Measurements from ENCODE around the gene RPL3.

Gene RPL3

DNA sequence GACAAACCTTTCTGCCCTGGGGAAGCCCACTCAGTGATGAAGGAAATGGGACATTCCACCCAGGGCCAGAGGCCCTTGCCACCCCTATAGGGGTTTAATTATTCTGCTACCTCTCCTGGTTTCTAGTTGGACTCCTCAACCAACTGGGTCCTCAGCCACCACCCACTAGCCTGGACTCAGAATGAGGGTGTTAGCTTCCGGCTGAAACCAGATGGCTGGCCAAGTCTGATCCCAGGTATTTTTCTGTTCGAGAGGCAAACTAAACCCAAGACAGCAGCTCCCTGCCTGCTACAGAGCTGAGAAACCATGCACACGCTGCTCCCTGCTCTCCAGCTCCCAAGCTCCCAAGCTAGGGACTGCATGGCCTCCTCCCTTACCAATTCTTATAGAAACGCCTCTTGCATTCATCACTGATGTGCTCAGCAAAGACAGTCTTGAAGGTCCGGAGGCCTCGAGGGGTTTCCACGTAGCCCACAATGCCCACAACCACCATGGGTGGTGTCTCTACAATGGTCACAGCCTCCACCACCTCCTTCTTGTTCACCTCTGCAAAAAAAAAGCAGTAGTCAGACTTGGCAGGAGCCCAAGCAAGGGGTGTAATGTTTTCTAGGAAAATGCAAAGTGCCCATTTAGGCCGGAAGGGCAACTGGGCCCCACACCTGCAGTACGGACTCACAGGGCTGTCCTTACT is 2.2 kb downstream of the RPL3 start:
- DNase-seq (ENCODE audit: low read depth), result no peak

DNA sequence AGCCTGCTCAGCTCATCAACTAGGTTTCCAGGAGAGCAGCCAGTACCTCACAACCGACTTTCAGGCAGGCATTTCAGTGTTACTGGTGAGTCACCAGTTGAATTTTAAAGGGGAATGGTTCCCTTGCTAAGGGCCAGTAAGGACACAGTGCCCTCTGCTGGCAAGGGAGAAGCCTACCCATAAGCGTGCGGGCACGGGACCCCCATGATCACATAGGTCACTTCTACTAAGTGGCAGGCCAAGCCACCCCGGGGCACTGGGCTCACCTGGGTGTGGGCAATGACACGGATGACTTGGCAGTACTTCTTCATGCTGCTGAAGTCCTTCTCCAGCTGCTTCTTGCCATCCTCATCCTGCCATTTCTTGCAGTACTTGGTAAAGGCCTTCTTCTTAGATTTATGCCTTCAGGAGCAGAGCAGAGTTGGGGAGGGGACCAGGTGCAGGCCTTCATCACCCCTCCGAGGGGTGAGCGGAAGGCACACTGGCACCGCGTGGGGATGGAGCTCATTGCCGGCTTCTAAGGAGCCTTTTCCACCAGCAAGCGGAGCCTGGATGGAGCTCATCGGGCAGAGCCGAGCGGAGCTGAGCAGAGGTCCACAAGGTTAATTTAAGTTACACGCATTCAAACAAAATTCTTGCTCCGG is 2.9 kb downstream of the RPL3 start:
- no peak for DNase-seq (ENCODE audit: low read depth)

DNA sequence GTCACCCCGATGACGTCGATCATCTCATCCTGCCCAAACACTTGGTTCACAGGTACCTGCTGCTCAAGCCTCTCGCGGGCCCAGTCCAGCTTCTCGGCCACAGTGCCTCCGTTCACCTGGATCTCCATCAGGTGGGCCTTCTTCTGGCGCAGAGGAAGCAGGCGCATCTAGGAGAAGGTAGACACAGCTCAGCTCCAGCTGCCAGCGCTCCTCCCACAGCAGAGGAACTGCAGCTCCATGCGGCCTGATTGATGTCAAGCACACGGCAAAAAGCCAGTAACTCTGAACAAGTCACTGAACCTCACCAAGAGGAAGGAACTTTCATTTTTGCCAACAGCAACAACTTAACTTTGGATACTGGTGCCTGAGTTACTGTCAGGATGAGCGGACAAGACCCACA is 4.0 kb downstream of the RPL3 start:
- no peak for DNase-seq (ENCODE audit: low read depth)

DNA sequence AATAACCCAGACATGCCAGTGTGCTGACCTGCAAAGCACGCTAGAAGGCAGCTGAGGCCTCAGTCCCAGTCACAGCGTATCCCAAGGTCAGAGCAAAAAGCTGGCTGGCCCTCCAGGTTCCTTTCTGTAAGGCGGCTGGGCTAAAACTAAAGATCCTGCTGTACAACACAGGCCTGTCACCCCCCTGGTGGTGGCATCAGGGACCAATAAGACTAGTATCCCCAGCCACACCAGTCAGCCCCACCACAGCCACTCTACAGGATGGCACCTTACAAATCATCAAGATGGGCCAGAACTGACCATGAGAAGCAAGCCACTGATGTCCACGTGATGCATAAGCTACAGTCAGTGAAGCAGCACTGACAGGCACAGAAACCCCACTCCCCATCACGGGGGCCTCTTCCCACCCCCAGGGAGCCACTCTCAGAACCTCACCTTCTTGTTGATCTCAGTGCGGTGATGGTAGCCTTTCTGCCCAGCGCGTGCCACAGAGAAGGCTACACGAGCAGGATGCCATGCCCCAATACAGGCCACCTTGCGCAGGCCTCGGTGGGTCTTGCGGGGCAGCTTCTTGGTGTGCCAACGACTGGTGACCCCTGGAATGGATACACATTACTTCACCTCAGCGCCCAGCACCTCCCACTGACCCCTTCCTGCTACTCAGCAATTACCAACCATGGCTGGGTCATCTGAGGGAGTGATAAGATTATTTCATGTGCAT is 5.0 kb downstream of the RPL3 start:
- no peak for DNase-seq (ENCODE audit: low read depth)

DNA sequence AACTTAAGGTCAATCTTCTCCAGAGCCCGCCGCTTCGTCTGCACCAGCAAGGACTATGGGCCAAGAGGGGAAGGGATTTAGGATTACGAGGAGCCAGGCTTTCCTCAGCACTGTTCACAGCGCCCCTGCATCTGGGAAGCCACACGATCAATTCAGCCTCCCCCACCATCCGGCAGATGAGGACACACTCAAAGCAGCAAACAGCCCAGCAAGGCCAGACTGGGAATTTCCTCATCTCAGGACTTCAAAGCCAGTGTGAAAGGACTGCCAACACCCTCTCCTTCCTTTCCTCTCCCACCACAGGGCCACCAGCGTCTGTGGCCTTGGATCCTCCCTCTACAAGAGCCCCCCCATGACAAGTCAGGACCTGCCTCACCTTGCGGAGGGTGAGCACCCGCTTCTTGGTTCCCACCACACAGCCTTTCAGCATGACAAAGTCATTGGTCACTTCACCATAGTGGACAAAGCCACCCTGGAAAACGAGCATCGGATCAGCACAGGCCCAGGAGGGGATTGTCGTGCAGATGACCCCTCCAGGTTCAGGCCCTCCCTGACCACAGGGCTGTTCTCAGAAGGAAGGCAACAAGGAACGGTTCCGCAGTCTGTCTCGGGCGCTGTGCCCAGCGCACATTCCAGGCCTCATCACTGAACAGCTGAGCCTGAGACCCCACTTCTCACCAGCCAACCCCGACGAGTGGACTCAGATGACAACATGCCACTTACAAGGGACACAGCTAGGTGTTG is 6.0 kb downstream of the RPL3 start:
- DNase-seq (ENCODE audit: low read depth), result no peak

DNA sequence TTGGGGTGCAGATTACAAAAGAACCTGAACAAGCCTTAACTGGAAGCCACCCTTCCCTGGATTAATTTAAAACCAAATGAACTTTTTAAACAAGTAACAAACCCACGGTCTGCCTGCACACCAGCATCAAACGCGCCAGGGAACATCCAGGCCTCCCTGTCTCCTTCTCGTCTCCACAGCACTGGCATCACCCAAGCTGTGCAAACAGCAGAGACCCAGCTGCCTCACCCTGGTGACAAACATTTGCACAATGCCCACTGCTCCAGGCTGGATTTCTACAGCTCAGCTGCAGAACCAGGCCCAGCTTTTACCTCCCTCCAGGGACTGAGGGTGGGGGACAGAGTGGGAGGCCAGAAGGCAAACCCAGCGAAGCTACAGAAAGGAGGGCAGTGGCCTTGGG is 7.0 kb downstream of the RPL3 start:
- no peak for DNase-seq (ENCODE audit: low read depth)

DNA sequence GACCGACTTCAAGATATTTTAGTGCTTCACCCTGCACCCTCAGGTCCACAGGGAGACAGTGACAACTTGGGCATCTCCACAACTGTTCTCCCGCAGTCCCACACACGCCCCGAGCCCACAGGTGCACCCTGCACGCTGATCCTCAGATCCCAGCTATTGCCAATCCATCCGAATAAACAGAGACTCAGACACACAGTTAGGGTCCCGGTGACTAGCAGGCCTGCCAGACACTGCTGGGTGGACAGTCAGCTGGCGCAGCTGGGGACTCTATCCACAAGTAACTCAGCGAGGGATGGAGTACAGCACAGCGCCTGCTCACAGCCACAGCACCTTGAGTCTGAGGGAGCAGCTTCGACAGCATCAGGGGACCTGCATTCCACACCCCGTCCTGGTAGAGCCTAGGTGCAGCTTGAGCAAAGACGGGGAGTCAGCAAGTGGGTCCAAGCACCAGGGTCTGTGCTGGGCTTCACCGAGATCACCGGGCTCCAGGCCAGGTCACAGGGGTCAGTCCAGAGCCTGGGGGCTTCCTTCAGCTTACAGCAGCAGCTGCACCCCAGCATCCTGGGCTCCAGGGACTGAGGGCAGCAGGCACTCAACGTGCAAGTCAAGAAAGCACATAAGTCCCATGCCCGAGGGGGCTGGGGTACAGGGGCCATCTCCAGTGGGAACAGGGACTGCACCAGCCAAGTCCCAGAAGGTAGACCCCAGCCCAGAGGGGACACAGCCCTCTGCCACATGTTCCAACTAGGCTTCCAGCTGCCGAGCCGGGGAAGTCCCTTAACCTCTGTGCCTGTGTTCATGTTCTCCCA is 7.6 kb downstream of the RPL3 start:
- no peak for DNase-seq (ENCODE audit: low read depth)

DNA sequence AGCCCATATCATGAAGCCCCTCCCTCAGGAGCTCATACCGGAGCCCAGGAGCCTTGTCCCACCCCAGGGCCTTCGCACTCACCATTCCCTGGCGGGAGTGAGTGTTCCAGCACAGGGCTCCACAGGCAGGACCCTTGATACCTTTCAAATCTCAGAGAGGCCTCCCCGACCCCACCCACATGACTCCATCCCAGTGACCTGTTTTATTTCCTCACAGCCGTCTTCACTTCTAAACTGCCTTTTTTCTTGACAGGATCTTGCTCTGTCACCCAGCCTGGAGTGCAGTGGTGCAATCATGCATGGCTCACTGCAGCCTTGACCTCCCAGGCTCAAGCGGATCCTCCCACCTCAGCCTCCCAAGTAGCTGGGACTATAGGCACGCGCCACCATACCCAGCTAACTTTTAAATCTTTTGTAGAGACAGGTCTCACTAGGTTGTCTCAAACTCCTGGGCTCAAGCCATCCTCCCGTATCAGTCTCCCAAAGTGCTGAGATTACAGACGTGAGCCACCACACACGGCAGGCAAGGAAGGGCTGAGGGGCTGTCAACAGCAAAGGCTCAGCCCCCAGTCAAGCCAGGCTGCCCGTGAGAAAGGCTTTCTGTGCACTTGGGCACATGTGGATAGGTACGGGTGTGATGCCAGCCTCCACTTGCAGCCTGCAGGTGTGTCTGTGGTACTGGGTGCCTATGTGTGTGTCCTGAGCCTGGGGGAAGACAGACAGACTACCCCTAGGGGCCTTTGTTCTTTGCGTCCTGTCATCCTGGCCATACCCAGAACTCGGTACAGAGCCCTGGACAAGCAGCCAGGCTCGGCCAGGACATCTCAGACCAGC is 9.3 kb downstream of the RPL3 start:
- no peak for DNase-seq (ENCODE audit: low read depth)

DNA sequence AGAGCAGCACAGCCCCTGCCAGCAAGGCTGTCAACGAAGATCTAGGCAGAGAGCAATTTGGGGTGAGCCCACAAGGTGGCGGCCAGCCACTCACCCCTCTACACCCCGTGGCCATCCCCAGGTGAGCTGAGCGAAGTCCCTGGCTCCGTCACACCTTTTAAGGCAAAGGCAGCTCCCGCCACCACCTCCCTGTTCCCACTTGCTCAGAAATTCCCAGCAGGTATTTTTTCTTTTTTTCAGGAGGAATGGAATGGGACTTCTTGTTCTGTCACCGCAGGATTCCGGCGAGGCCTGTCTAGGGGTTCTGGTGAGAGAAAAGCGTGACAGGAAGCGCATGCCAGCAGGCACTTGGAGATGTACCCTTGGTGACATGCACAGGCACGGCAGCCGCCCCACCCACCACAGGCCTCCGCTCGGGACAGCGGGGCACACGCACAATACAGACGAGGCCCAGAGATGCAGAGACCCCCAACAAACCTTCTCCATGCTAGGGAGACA is 10.0 kb downstream of the RPL3 start:
- DNase-seq (ENCODE audit: low read depth), result no peak

DNA sequence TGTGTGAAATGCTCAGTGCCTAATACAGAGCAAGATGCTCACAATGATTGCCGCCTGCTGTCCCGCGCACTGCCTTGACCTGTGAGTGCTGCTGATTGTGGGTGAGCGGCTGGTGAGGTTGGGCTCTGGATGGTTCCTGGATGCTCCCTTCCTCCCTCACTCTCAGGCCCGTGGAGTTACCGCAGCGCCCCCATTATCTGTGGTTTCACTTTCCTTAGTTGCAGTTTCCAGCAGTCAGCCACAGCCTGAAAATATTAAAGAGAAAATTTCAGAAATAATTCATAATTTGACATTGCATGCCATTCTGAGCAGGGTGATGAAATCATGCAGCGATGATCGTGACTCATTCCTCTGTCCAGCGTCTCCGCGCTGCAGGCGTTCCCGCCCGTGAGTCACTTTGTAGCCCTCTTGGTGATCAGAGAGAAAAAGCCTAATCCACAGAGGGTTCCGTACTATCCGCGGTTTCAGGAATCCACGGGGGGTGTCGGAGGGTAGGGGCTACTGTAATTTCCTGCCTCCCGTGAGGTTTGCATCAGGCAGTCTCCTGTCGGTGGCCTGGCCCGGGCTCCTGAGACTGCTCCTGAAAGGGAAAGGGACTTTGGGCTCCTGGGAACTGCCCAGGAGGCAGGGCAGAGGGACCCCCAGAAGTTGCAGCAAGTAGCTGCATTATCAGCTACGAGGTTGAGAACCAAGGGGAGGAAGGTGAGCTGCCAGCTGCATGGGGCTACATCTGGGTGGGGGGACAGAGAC is 10.6 kb downstream of the RPL3 start:
- peak; percentile 92 for DNase-seq (ENCODE audit: low read depth)

DNA sequence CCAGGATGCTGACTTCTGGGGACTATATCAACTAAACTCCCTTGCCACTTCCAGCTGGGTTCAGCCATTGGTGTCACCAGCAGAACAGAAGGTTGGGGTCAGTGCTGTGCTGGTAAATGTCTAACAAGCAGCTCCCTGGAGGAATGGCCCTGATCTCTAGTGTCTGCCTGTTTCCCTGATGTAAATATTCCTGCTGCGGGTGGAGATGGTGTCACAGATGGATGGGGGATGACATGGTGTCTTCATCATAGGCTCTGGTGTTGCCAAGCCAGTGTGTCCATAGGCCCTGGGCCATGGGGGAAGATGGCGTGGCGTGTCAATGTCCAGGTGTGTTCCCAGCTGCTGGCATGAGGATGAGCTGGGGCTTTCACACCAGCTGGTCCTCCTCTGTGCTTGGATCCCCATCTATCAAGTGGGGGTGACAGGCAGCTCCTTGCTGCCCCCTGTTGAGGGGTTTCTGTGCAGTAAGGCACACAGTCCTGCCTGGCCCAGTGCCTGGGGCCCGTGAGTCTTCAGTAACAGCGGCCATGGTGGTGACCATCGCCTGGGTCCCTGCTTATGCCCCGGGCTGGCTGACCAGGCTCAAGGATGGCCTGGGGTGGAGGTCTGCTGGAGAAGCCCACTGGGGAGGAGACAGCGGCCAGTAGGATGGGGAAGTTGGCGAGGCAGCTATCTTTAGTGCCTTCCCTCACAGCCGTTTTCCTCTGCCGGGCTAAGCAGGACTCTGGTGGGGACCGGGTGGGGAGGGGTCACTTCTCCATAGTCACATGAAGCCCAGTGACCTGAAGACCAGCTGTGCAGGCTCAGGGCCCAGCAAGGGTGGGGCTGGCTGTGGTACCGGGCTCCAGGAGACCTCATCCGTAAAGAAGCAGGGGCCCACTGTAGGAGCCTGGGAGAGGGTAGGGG is 12.7 kb downstream of the RPL3 start:
- no peak for DNase-seq (ENCODE audit: low read depth)

DNA sequence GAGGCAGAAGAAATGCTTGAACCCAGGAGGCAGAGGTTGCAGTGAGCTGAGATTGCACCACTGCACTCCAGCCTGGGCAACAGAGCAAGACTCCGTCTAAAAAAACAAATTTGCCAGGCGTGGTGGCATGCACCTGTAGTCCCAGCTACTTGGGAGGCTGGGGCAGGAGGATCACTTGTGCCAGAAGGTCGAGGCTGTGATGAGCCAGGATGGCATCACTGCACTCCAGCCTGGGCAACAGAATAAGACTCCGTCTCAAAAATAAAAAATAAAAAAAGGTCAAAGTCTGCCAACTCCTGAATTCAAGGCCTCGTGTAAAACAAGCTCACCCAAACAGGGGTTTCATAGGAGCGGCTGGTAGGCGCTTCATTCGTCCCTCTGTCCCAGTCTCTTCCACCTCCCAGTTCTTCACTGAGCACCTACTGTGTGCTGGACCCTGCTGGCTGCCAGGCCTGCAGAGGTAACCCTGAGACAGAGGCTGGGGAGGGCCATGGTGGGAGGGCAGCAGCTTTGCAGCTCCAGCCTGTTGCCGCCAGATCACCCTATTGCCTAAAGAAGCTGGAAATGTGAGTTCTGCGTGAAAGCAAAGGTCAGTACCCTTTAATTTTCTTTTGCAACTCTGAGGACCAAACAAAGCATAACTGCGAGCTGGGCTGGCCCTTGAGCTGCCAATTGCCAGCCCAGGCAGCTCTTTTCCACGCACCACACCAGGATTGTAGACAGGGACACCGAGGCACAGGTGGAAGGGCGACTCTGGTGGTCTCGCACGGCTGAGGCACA is 15.3 kb downstream of the RPL3 start:
- no peak for DNase-seq (ENCODE audit: low read depth)

DNA sequence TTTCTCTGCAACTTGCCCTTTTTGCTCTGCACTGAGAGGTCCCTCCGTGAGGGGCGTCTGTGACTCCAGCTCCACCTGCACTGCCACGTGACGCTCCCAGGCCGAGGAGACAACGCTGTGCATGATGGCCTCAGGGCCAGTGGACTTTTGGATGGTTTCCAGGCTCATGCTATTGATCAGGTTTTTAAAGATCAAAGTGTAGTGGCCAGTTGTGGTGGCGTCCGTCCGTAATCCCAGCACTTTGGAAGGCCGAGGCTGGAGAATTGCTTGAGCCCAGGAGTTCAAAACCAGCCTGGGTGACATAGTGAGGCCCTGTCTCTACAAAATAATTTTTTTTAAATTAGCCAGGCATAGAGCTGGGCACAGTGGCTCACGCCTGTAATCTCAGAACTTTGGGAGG is 16.1 kb downstream of the RPL3 start:
- no peak for DNase-seq (ENCODE audit: low read depth)

DNA sequence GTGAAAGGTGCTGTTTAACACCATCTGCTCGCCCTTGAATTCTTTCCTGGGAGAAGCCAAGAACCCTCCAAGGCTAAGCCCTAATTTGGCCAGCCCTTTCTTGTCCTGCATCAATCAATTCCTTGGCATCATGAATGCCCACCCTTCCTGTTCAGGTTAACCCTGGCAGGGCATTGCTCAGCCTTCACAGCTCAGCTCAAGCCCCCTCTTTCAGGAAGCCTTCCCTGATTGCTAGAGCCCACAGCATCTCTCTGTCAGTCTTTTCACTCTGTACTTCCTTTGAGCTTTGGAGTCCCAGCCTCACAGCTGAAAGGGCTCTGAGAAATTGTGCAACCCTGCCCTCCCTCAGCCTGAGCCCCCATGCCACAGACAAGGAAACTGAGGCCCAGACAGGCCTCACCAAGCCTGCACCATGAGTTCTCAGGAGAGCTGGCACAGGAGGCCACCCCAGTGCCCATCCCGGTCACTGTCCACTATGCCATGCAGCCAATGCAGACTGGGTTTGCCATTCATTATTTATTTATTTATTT is 16.9 kb downstream of the RPL3 start:
- DNase-seq (ENCODE audit: low read depth), result no peak

DNA sequence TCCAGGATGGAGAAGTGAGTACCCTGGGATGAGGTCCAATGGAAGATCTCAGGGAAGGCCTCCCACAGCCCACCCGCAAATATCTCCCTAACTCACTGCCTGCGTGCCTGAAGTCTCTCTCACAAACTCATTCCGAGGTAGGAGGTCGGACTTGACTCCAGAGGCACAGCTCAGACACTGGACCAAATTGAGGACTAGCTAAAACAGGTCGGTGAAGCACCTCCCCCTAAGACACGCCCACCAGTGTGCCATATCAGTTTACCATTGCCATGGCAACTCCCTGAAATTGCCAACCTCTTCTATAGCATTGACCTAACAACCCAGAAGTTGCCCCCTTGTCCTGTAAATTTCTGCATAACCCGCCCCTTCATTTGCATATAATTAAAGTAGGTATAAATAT is 17.5 kb downstream of the RPL3 start:
- DNase-seq (ENCODE audit: low read depth), result no peak

DNA sequence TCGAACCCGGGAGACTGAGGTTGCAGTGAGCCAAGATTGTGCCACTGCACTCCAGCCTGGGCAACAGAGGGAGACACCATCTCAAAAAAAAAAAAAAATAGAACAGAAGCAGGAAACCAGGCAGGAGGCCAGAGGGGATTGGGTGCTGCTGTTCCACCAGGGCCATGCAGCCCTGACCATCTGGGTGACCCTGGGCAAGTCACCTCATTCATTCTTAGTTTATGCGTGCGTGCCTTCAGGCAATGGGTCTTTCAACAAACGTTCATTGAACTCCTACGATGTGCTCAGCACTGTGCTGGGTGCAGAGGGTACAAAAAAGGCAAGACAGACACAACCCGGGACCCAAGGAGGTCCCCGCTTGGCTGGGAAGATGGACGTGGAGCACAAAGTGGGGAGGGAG is 18.3 kb downstream of the RPL3 start:
- DNase-seq (ENCODE audit: low read depth), result no peak

DNA sequence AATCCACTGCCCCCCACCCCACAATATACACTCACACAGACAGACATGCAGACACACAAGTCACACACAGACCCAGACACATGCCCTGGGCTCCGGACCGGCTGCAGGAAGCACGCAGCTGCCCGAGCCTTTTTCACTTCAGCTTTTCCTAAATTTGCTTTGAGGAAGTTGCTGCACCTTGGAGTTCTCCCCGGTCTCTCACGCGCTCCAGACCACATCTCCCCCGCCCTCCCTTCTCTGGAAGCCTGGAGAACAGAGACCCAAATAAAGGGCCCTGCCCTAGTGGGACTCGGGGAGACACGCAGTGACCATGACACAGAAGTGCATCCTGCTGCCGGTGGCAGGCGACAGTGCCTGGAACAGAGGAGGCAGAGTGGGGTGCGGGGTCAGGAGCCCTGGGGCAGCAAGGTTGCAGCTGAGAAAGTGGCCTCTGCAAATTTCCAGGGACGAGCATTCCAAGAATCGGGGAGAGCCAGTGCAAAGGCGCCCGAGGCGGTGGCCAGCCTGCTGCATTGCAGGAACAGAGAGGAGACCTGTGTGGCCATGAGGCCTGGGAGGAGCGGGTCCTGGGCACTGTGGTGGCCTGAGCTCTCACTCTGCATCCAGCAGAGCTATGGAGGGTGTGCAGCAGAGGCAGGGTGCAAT is 19.1 kb downstream of the RPL3 start:
- no peak for DNase-seq (ENCODE audit: low read depth)

DNA sequence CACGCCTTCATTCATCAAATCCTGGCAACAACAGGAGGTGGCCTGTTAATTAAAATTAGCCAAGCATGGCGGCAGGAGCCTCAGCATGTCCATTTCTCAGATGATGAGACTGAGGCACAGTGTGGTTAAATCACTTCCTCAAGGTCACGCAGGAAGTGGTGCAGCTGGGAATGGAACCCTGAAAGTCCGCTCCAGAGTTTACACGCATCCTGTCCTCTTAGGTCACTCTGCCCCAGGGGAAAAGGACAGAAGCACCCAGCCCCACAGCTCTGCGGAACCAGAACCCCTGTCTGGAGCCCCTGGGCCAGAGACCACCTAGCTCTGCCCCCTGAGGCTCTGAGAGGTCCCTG is 19.6 kb downstream of the RPL3 start:
- no peak for DNase-seq (ENCODE audit: low read depth)
